Hepatocyte (in vitro differentiated cells): ENCODE data around the gene STK11IP. TPM values are rescaled to one million over a fixed set of nuclear protein-coding genes. Genes with fewer than 3 reads are reported as not detected.

Experiments
- DNase-seq: peaks from one replicate; pipeline ENCODE4 v3.0.0-alpha.2; 2016; ENCODE audit warnings: low spot score
- H2AFZ ChIP-seq: fragments of 200-600 bp; sonication (generic); 2 replicates; pipeline ENCODE4 v1.6.0; 2016; ENCODE audit warnings: antibody characterized with exemption, mild to moderate bottlenecking
- H3K27ac ChIP-seq: fragments of 200-600 bp; sonication (generic); 2 replicates; pipeline ENCODE4 v1.5.1; 2016; ENCODE audit warnings: mild to moderate bottlenecking
- H3K27me3 ChIP-seq: fragments of 200-600 bp; sonication (generic); 2 replicates; pipeline ENCODE4 v1.6.1; 2016
- H3K36me3 ChIP-seq: fragments of 200-600 bp; sonication (generic); replicated peaks from 2 replicates; pipeline ENCODE4 v1.5.1; 2016; ENCODE audit warnings: low read depth; ENCODE audit not compliant: insufficient read depth
- H3K4me1 ChIP-seq: fragments of 200-600 bp; sonication (generic); 2 replicates; pipeline ENCODE4 v1.5.1; 2016; ENCODE audit warnings: mild to moderate bottlenecking, moderate library complexity; ENCODE audit not compliant: insufficient read depth
- H3K4me2 ChIP-seq: fragments of 200-600 bp; sonication (generic); 2 replicates; pipeline ENCODE4 v1.6.0; 2016
- H3K4me3 ChIP-seq: fragments of 200-600 bp; sonication (generic); 2 replicates; pipeline ENCODE4 v1.5.1; 2016; ENCODE audit warnings: mild to moderate bottlenecking
- H3K79me2 ChIP-seq: fragments of 200-600 bp; sonication (generic); 2 replicates; pipeline ENCODE4 v1.6.0; 2017; ENCODE audit warnings: mild to moderate bottlenecking
- H3K9me2 ChIP-seq: fragments of 200-600 bp; sonication (generic); replicated peaks from 2 replicates; pipeline ENCODE4 v1.6.0; 2017; ENCODE audit warnings: mild to moderate bottlenecking; ENCODE audit not compliant: insufficient read depth
- H3K9me3 ChIP-seq: fragments of 200-600 bp; sonication (generic); 2 replicates; pipeline ENCODE4 v1.5.1; 2016; ENCODE audit warnings: low read depth, mild to moderate bottlenecking
- H4K20me1 ChIP-seq: fragments of 200-600 bp; sonication (generic); 2 replicates; pipeline ENCODE4 v1.6.0; 2016; ENCODE audit warnings: mild to moderate bottlenecking; ENCODE audit not compliant: insufficient read depth, poor library complexity, severe bottlenecking
- CTCF ChIP-seq: fragments of 200-600 bp; sonication (generic); IDR thresholded peaks from 2 replicates; pipeline ENCODE4 v1.5.1; 2016; ENCODE audit warnings: antibody characterized with exemption, mild to moderate bottlenecking; ENCODE audit not compliant: poor library complexity
- EZH2 ChIP-seq: fragments of 200-600 bp; sonication (generic); IDR thresholded peaks from 2 replicates; pipeline ENCODE4 v1.6.1; 2016; ENCODE audit warnings: antibody characterized with exemption, mild to moderate bottlenecking, borderline replicate concordance
- EZH2phosphoT487 ChIP-seq: fragments of 200-600 bp; sonication (generic); IDR thresholded peaks from one replicate; pipeline ENCODE4 v1.6.1; 2018; ENCODE audit warnings: antibody characterized with exemption, mild to moderate bottlenecking, low read depth, moderate library complexity; ENCODE audit not compliant: unreplicated experiment, severe bottlenecking
- WGBS: methylation state at CpG from one replicate; pipeline ENCODE4 v1.1.6; 2016; ENCODE audit warnings: low lambda C conversion rate; ENCODE audit errors: missing lambda C conversion rate; 5-methylcytosine and 5-hydroxymethylcytosine counted together
- polyA plus RNA-seq: library from polyadenylated mRNA; unstranded; fragments of >200 nt; fragmentation: Nextera tagmentation; extraction: Ambion mirVana; gene quantifications from 2 replicates; pipeline ENCODE4 v1.2.1, GENCODE V29; 2016
- total RNA-seq: library from RNA; depleted of rRNA; stranded (reverse); fragments of >200 nt; gene quantifications from 2 replicates; pipeline ENCODE4 v1.2.3, GENCODE V29; 2014

STK11IP gene
- total and polyA plus RNA-seq, 2 experiments from 2014 or later: 16.7 to 17.6 TPM

DNA sequence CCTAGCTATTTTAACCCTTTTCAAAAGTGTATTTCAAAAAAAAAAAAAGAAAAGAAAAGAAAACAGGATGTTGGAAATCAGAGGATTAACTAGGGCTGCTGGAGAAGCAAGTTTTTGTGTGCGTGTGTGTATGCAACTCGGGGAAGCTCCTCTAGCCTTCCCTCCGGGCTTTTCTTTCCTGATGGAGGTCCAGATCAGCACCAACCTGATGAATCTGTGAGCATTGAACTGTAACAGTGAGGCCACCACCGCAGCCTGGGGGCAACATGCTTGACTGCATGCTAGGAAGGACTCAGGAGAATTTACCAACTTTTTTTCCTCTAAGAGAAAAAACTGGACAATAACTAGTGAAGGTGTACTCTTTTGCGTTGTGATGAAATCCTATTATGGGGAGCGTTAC, 28.6 kb upstream of the STK11IP start:
- no peaks in the 10 kb centered on the region for H3K9me3 ChIP-seq
- no peaks in the 10 kb centered on the region for H3K36me3 ChIP-seq
- H3K4me3 ChIP-seq: no peak overlapping the region
- peaks cover 15% of the 10 kb centered on the region for H3K79me2 ChIP-seq
- 76% methylated on average over 6 of the region's 6 CpGs for WGBS
- no peaks in the 10 kb centered on the region for H3K9me2 ChIP-seq
- no peak overlapping the region for H3K27ac ChIP-seq
- peaks cover 17% of the 10 kb centered on the region for H3K4me1 ChIP-seq
- TF ChIP-seq EZH2 (no peak), CTCF (no peak), EZH2phosphoT487 (no peak)
- no peak overlapping the region for H2AFZ ChIP-seq
- H3K27me3 ChIP-seq: no peaks in the 10 kb centered on the region
- H3K4me2 ChIP-seq: no peak overlapping the region
- peaks cover 10% of the 10 kb centered on the region for H4K20me1 ChIP-seq
- DNase-seq: no peak

- no peak overlapping the region for H3K27ac ChIP-seq
- no peaks in the 10 kb centered on the region for H3K9me2 ChIP-seq
- H3K36me3 ChIP-seq: no peaks in the 10 kb centered on the region
- no peak overlapping the region for H2AFZ ChIP-seq
- no peak overlapping the region for H3K4me3 ChIP-seq
- H3K4me1 ChIP-seq: peaks cover 17% of the 10 kb centered on the region
- H3K27me3 ChIP-seq: no peaks in the 10 kb centered on the region
- peak overlapping the region; percentile 75 for H3K4me2 ChIP-seq
- no peaks in the 10 kb centered on the region for H3K9me3 ChIP-seq
- TF ChIP-seq EZH2phosphoT487 (no peak), EZH2 (no peak), CTCF (no peak)
- H4K20me1 ChIP-seq: peaks cover 10% of the 10 kb centered on the region
- peaks cover 15% of the 10 kb centered on the region for H3K79me2 ChIP-seq
- no peak for DNase-seq
- WGBS: 75% methylated on average over 6 of the region's 6 CpGs
Measured at GRCh38 chr2:219569635-219570034, 28.0 kb upstream of the STK11IP start.

- Histone ChIP-seq H3K4me3 (peak overlapping the region; percentile 79), H3K27me3 (no peaks in the 10 kb centered on the region), H3K36me3 (no peaks in the 10 kb centered on the region), H4K20me1 (peaks cover 10% of the 10 kb centered on the region), H3K4me1 (peaks cover 17% of the 10 kb centered on the region), H3K27ac (peak overlapping the region; percentile 88), H2AFZ (peak overlapping the region; percentile 22), H3K4me2 (peak overlapping the region; percentile 75), H3K9me3 (no peaks in the 10 kb centered on the region), H3K9me2 (no peaks in the 10 kb centered on the region), H3K79me2 (peaks cover 15% of the 10 kb centered on the region)
- peak; percentile 69 for DNase-seq
- TF ChIP-seq CTCF (no peak), EZH2phosphoT487 (no peak), EZH2 (no peak)
- WGBS: 12% methylated on average over 73 of the region's 95 CpGs
Measured at GRCh38 chr2:219570194-219570923, 27.3 kb upstream of the STK11IP start.
